ENCODE measurements around the gene CSK.

CSK gene

DNA sequence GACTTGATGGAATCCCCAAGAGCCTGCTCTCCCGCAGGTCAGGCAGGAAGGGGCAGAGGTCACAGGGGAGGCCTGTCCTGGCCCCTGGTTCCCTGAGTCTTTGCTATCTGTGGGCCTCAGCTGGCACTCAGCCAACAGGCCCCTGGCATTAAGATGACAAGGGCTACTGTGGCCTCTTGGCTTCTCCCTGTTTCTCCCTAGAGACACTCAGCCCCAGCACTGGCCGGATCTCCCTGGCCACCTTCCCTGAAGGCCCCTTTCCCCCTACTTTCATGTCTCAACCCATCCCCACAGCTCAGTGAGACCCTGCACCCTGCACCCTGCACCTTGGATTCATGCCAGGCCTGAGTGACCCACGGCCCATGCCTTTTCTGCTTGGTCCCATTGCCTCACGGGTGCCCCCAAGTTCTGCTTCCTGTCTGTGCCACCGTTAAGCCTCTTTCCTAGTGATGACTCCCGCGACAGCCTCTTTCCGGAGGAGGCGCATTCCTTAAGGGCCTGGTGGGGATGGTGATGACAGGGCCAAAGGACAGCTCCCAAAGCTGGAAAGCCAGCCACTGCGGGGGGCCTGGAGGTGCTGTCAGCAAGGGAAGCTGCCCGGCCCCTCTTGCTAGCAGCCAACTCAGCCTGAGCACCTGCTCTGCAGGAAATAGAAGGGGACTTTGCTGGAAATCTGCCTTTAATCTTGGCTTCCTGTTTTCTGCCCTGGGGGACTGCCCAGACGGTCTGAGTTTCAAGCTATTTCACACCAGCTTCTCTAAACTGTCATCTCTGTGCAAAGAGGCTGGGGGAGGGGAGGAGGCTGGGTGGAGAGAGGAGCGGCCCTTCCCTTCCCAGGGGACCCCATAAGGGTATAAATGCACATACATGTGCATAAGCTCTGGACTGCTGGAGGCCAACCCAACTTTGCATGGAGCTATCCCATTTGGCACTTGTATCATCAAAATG is 4.8 kb upstream of the CSK start:
- Histone ChIP-seq H3K9me2 (replicated peaks; ENCODE audit: control insufficient read depth, low read length) (no peaks in the 10 kb centered on the region), H3K4me2 (ENCODE audit: low read length) (peak overlapping the region; percentile 93), H3K4me3 (ENCODE audit: low read length) (peak overlapping the region; percentile 70), H3K36me3 (ENCODE audit: control insufficient read depth, low read length) (peaks cover 9% of the 10 kb centered on the region; the same call in 1 of the 2 replicates), H3K79me2 (ENCODE audit: control insufficient read depth, low read length) (peaks cover 56% of the 10 kb centered on the region), H3K27ac (ENCODE audit: low read depth, low read length) (peak overlapping the region; percentile 99), H4K20me1 (ENCODE audit: control insufficient read depth, insufficient read depth, low read depth, low read length) (no peaks in the 10 kb centered on the region), H3F3A (ENCODE audit: control insufficient read depth, insufficient read depth) (peaks cover 48% of the 10 kb centered on the region), H3K9me3 (ENCODE audit: control insufficient read depth, insufficient read depth, low read length) (no peaks in the 10 kb centered on the region), H3K4me1 (ENCODE audit: control insufficient read depth, low read length) (peaks cover 95% of the 10 kb centered on the region), H3K27me3 (ENCODE audit: control insufficient read depth, low read length) (no peaks in the 10 kb centered on the region)
- TF ChIP-seq EZH2phosphoT487 (IDR thresholded peaks at IDR 0.05; ENCODE audit: borderline replicate concordance, low read length) = no peak
- TF ChIP-seq, protein P1, sequence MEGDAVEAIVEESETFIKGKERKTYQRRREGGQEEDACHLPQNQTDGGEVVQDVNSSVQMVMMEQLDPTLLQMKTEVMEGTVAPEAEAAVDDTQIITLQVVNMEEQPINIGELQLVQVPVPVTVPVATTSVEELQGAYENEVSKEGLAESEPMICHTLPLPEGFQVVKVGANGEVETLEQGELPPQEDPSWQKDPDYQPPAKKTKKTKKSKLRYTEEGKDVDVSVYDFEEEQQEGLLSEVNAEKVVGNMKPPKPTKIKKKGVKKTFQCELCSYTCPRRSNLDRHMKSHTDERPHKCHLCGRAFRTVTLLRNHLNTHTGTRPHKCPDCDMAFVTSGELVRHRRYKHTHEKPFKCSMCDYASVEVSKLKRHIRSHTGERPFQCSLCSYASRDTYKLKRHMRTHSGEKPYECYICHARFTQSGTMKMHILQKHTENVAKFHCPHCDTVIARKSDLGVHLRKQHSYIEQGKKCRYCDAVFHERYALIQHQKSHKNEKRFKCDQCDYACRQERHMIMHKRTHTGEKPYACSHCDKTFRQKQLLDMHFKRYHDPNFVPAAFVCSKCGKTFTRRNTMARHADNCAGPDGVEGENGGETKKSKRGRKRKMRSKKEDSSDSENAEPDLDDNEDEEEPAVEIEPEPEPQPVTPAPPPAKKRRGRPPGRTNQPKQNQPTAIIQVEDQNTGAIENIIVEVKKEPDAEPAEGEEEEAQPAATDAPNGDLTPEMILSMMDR (IDR thresholded peaks at IDR 0.05; ENCODE audit: low read depth, low read length, poor library complexity, severe bottlenecking) = no peak

DNA sequence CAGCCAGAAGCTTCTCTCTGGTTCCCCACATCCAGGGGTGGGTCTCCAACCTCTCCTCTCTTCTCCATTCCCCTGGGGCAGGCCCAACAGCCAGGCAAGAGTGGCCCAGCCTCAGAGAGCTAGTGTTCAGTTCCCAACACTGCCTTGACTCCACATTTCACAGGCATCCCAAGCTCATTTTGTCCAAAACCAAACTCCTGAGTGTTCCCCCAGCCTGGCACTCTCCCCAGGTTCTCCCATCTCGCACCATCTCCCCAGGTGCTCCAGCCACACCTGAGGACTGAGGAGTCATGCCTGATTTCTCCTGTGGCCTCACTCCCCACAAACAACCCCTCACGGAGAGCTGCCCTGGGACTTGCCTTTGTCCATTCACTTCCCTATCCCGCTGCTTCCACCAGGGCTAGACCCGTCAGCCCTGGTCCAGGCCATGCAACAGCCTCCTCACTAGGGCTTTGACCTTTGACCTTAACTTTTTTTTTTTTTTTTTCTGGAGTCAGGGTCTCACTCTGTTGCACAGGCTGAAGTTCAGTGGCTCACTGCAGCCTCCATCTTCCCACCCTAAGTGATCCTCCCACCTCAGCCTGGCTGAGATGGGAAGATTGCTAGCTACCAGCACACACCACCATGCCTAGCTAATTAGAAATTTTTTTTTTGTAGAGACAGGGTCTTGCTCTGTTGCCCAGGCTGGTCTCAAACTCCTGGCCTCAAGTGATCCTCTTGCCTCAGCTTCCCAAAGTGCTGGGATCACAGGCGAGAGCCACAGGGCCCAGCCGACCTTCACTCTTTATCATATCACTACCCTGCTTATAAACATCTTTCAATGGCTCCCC is 3.9 kb upstream of the CSK start:
- Histone ChIP-seq H3K9me2 (replicated peaks; ENCODE audit: control insufficient read depth, low read length) (no peaks in the 10 kb centered on the region), H3K4me3 (ENCODE audit: low read length) (peak overlapping the region; percentile 70), H3K27ac (ENCODE audit: low read depth, low read length) (peak overlapping the region; percentile 99), H3K27me3 (ENCODE audit: control insufficient read depth, low read length) (no peaks in the 10 kb centered on the region), H3K79me2 (ENCODE audit: control insufficient read depth, low read length) (peaks cover 62% of the 10 kb centered on the region), H3K4me2 (ENCODE audit: low read length) (peak overlapping the region; percentile 93), H4K20me1 (ENCODE audit: control insufficient read depth, insufficient read depth, low read depth, low read length) (no peaks in the 10 kb centered on the region), H3F3A (ENCODE audit: control insufficient read depth, insufficient read depth) (peaks cover 49% of the 10 kb centered on the region), H3K9me3 (ENCODE audit: control insufficient read depth, insufficient read depth, low read length) (no peaks in the 10 kb centered on the region), H3K36me3 (ENCODE audit: control insufficient read depth, low read length) (peaks cover 15% of the 10 kb centered on the region), H3K4me1 (ENCODE audit: control insufficient read depth, low read length) (peaks cover 87% of the 10 kb centered on the region)
- TF ChIP-seq, protein P1 (IDR thresholded peaks at IDR 0.05; ENCODE audit: low read depth, low read length, poor library complexity, severe bottlenecking) = no peak
- no peak for TF ChIP-seq EZH2phosphoT487 (IDR thresholded peaks at IDR 0.05; ENCODE audit: borderline replicate concordance, low read length)

DNA sequence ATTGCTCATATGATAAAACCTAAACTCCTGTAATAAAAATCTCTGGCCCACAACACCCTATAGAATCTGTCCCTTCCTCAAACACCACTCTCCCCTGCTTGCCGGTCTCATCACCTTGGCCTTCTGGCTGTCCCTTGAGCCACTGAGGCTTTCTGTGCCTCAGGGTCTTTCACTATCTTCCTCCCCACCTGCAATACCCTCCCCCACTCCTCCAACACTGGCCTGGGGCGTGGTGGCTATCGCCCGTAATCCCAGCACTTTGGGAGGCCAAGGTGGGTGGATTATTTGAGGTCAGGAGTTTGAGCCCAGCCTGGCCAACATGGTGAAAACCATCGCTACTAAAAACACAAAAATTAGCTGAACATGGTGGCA is 3.3 kb upstream of the CSK start:
- Histone ChIP-seq H3K27me3 (ENCODE audit: control insufficient read depth, low read length) (no peaks in the 10 kb centered on the region), H3K4me1 (ENCODE audit: control insufficient read depth, low read length) (peaks cover 85% of the 10 kb centered on the region), H3K79me2 (ENCODE audit: control insufficient read depth, low read length) (peaks cover 64% of the 10 kb centered on the region), H3K27ac (ENCODE audit: low read depth, low read length) (peak overlapping the region; percentile 99), H3K9me2 (replicated peaks; ENCODE audit: control insufficient read depth, low read length) (no peaks in the 10 kb centered on the region), H3K4me3 (ENCODE audit: low read length) (peak overlapping the region; percentile 70), H3K36me3 (ENCODE audit: control insufficient read depth, low read length) (peaks cover 21% of the 10 kb centered on the region), H3K4me2 (ENCODE audit: low read length) (peak overlapping the region; percentile 93), H4K20me1 (ENCODE audit: control insufficient read depth, insufficient read depth, low read depth, low read length) (no peaks in the 10 kb centered on the region), H3F3A (ENCODE audit: control insufficient read depth, insufficient read depth) (peaks cover 50% of the 10 kb centered on the region), H3K9me3 (ENCODE audit: control insufficient read depth, insufficient read depth, low read length) (no peaks in the 10 kb centered on the region)
- TF ChIP-seq EZH2phosphoT487 (IDR thresholded peaks at IDR 0.05; ENCODE audit: borderline replicate concordance, low read length) = no peak
- TF ChIP-seq, protein P1 (IDR thresholded peaks at IDR 0.05; ENCODE audit: low read depth, low read length, poor library complexity, severe bottlenecking) = no peak

Measured in DOHH2 (cell line).